ENCODE measurements around the gene FXYD2.

- TF ChIP-seq CTCF (IDR thresholded peaks at IDR 0.05) (no peak), POLR2A (IDR thresholded peaks at IDR 0.05) (no peak)
Observed at GRCh38 chr11:117871784-117872183, 47.2 kb upstream of the FXYD2 start.
